Stimulated activated CD4-positive, alpha-beta T cell treated with anti-CD3 and anti-CD28 coated beads, TNF-alpha, amount 100 ng/mL, for 24 hours (primary cell): ENCODE measurements around the gene ANKUB1.
"Not testable (repeated sequence)": the region's sequence is repeated elsewhere in the genome, so short reads cannot be mapped to it uniquely, and the experiment has no call there.

Experiments
- DNase-seq, 3 experiments: peaks; one replicate each; pipeline ENCODE4 v3.0.0-alpha.2; 2020; ENCODE audit warnings: low read depth in 3 of 3

ANKUB1 gene

GRCh38 chr3:149792452-149793270 lies at the start of gene ANKUB1:
Gene ANKUB1 (minus strand): TSS chr3:149792554. CDS start chr3:149792366, 188 bp downstream.
- DNase-seq, result no peak

GRCh38 chr3:149839896-149840295 lies 47.5 kb upstream of the ANKUB1 start:
- no peak for DNase-seq

- DNase-seq, result not testable (repeated sequence)
Observed at GRCh38 chr3:149839469-149839868, 47.1 kb upstream of the ANKUB1 start.

- not testable (repeated sequence) for DNase-seq
Observed at GRCh38 chr3:149838491-149838890, 46.1 kb upstream of the ANKUB1 start.

GRCh38 chr3:149833241-149833640 lies 40.9 kb upstream of the ANKUB1 start:
- no peak for DNase-seq

- DNase-seq, result no peak
Observed at GRCh38 chr3:149832086-149832485, 39.7 kb upstream of the ANKUB1 start.

GRCh38 chr3:149831321-149831720 lies 39.0 kb upstream of the ANKUB1 start:
- DNase-seq, result no peak

- no peak for DNase-seq
Observed at GRCh38 chr3:149830902-149831301, 38.5 kb upstream of the ANKUB1 start.

- not testable (repeated sequence) for DNase-seq
Observed at GRCh38 chr3:149829631-149830030, 37.3 kb upstream of the ANKUB1 start.

- no peak for DNase-seq
Observed at GRCh38 chr3:149828390-149828789, 36.0 kb upstream of the ANKUB1 start.

- no peak for DNase-seq
Observed at GRCh38 chr3:149826636-149827035, 34.3 kb upstream of the ANKUB1 start.

GRCh38 chr3:149820183-149820582 lies 27.8 kb upstream of the ANKUB1 start:
- no peak for DNase-seq

GRCh38 chr3:149819432-149819831 lies 27.1 kb upstream of the ANKUB1 start:
- no peak for DNase-seq

GRCh38 chr3:149816986-149817385 lies 24.6 kb upstream of the ANKUB1 start:
- no peak for DNase-seq

- DNase-seq, result no peak
Observed at GRCh38 chr3:149816311-149816710, 24.0 kb upstream of the ANKUB1 start.

GRCh38 chr3:149815728-149816127 lies 23.4 kb upstream of the ANKUB1 start:
- no peak for DNase-seq

- no peak for DNase-seq
Observed at GRCh38 chr3:149815321-149815720, 23.0 kb upstream of the ANKUB1 start.

GRCh38 chr3:149813367-149814281 lies 21.3 kb upstream of the ANKUB1 start:
- DNase-seq, result no peak

GRCh38 chr3:149812606-149813366 lies 20.4 kb upstream of the ANKUB1 start, which contains the start of gene RNF13:
Gene RNF13 (plus strand): TSS chr3:149813215. CDS start chr3:149846027, 32,812 bp downstream.
- peak; percentile 85 to 92 (median 89) for DNase-seq

GRCh38 chr3:149812165-149812605 lies 19.8 kb upstream of the ANKUB1 start:
- DNase-seq, result no peak

- DNase-seq, result no peak
Observed at GRCh38 chr3:149810846-149811245, 18.5 kb upstream of the ANKUB1 start.

GRCh38 chr3:149809699-149810098 lies 17.3 kb upstream of the ANKUB1 start:
- no peak for DNase-seq
